HG02588 (cell line): ENCODE results near the gene CCBE1.

Experiments used
- ATAC-seq: cut with Tn5 transposase; IDR thresholded peaks from one replicate; pipeline ENCODE4 v1.9.1; 2021; ENCODE audit warnings: mild to moderate bottlenecking, moderate library complexity; ENCODE audit not compliant: unreplicated experiment

The CCBE1 gene

DNA sequence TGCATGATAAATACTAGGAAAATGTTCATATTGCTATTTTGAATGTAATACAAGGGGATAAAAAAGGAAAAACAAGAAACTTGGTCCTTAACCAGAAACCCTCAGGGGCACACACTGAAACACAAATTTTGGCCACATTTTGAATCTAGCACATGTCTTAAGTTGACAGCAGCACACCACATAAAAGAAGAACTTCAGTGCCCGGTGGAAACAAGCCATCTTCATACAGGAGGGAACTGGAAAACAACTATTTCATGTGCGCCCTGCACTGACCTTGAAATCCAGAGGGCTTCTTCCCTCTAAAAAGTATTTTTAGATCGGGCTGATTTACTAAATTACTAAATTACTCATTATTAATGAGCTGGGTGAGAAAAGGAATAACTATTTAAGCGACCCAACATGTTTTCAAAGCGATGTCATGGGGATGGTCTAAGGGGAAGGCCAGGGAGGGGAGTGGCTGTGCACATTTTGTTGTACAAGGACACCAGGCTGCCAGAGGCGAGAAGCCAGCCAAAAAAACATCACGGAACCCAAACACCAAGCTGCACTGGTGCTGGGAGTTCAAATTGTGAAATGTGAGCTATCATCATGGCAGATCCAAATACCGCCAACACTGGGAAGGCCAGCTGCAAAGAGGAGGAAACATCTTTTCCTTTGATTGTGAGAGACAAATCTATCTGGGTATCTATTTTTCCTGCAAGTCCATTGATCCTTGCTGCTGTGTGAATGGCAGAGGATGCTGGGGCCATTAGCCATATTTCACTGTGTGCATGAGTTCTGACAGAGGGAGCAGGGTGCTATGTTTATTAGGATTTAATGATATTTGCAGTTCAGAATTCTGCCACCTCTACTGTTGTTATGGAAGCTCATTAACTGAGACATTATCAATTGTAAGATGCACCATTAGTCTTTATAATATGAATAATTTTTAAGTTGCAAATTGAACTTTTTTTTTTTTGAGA lies 187.5 kb downstream of the CCBE1 start:
- ATAC-seq: no peak

DNA sequence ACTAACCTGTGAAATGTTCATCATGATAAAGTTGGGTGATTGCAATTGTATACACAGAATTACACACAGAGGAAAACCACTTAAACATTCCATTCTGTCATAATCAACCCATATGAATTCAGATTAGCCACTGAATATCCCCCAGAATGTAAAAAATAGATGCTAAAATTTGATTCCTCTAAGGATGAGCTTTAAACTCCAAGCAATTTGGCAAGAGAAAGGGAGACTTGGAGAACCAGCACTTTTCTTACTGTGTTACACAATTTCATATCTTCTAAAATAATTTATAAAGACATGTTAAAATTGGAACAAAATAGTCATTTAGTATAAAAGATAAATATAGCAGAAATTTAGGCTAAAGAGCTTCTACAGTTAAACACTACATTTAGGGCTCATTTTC lies 191.9 kb downstream of the CCBE1 start:
- ATAC-seq: no peak

DNA sequence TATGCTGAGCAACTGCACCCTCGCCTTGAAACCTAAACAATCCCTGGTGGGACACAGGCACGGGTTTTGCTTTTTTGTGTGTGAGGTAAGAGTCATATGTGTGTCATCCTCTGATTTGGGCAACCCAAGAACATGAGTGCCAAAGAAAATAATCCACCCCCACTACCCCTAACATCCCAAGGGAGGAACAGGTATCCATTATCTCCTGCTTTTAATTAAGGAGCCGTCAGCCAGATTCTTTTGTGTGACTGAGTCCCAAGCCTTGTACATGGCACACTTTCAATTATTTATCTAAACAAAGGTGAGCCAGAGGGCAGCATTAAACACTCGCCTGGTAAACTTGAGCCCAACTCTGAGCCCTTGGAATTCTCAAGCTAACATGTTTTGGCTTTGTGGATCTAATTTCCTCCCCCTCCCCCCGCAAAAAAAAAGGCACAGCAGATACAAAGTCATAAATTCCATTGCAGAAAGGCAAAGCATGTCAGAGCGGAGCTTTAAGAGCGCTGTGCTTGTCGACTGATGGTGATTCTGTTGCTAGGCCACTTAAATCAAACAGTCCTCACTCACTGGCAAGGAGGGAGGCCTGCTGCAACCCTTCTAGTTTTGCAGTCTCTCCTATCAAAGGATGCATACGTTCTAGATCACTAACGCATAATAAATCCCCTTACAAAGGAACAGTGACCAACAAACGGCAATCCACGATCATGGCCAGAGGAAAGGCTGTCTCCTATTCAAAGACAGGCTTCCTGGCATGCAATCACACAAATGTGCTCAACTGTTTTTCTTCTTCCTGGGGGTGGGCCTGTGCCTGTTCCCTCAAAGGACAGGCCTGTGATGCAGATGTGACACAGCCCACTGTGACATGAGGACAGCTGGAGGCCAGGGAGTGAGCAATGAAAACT lies 194.7 kb downstream of the CCBE1 start:
- no peak for ATAC-seq

GRCh38 chr18:59501920-59502273 lies 195.3 kb downstream of the CCBE1 start:
- no peak for ATAC-seq

DNA sequence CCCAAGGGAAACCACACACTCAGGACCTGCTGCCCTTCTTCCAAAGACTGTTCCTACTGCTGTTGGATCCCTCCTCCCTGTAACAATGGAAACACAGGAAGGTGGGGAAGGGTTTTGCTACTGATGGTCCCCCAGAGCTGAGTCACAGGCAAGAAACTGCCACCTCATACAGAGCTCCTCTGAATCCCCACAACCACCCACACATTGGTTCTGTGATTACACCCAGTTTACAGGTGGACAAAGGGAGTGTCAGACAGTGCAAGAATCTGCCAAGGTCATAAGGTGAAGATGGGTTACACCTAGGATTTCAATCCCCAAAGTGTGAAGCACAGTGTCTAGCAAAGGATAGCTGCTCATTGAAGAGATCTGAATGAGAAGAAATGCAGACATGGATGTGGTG lies 196.5 kb downstream of the CCBE1 start:
- ATAC-seq: no peak

GRCh38 chr18:59498506-59499086 lies 198.6 kb downstream of the CCBE1 start:
- no peak for ATAC-seq

DNA sequence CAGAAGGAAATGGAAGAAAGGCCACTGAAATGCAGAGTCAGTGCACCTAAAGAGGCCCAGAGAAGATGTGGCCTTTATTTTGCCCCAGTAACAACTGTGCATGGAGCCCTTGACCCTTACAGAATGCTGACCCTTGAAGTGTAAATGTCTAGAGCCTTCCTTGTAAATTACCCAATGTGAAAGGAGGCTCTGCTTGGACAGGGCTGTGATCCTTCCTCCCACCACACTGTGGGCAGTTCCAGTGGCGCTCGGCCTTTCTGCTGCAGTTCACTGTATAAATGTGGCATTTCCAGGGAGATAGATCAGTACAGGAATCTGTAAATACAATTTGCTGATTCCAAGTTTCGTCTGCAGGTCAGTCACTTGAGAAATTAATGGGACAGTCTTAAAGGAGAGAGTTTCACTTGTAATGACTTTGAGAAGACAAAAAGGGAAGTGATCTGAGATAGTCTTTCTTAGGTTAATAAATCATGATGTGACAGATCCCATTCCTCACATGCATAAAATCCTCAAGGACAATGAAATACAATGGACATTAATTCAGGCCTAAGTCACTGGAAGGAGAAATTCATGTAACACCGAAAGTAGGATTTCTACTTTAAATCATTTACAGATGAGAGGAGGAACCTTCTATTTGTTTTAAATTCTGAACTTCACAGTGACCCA lies 204.3 kb downstream of the CCBE1 start:
- ATAC-seq: no peak

DNA sequence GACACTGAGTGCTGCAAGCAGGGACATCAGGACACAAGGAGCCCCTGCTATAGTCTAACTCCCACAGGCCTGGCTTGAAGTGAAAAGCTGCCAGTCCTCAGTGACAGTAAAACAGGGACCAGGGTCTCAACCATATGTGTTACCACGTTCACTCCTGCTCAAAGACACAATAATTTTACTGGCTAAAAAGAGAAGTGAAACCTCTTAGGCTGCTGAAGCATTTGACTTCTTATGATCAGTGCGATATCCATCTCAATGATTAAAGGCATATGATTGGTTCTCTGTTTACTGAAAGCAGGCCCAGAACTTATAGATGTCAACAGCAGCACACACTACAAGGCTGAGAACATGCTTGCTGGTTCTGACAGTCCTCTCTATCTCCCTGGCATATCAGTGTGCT lies 208.3 kb downstream of the CCBE1 start:
- ATAC-seq: no peak

GRCh38 chr18:59485382-59485781 lies 211.8 kb downstream of the CCBE1 start:
- ATAC-seq: no peak

GRCh38 chr18:59484561-59485328 lies 212.5 kb downstream of the CCBE1 start:
- no peak for ATAC-seq

GRCh38 chr18:59484131-59484530 lies 213.1 kb downstream of the CCBE1 start:
- ATAC-seq: no peak

DNA sequence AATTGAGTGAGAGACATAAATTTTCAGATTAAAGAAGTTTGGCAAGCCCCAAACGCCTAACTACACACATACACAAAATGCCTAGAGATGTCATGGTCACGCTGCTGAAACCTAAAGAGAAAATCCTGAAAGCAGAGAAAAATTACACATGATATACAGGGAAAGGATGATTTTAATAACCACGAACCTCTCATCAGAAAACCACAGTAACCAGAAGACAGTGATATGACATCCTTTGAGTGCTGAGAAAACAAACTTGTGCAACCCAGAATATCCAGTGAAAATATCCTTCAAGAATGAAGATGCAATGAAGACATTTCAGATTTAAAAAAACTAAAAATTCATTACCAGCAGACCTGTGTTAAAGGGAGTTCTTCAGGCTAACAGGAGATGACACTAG lies 215.8 kb downstream of the CCBE1 start:
- ATAC-seq: no peak

GRCh38 chr18:59479776-59480175 lies 217.4 kb downstream of the CCBE1 start:
- no peak for ATAC-seq

GRCh38 chr18:59478591-59478990 lies 218.6 kb downstream of the CCBE1 start:
- ATAC-seq: no peak

GRCh38 chr18:59477849-59478248 lies 219.4 kb downstream of the CCBE1 start:
- no peak for ATAC-seq

DNA sequence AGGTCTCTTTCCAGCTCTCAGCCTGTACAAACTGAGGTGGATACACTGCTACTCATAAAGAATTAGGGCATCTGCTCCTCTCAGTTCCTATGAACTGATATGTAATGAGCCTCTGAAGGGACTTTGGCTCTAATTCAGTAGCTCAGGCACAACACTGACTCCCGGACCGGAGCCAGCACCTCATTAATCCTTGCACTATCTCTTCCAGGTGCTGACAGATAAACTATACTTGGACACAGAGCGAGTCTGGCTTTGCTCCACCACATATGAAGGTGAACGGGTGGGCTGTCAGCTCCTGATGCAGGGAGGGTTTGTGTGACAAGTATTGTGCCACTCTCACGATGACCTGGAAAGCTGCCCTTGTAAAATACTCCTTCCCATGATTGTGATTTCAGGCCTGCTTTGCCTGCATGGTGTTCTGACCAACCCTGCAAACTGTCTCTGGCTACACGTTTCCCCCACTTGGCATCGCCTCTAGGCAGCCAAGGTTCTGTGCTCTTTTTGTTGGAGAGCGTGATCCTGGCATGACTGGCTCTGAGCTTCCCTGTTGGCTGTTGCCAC lies 226.6 kb downstream of the CCBE1 start:
- ATAC-seq: no peak

- ATAC-seq: no peak
These were observed 227.6 kb downstream of the CCBE1 start for GRCh38 chr18:59469463-59470180.

- no peak for ATAC-seq
These were observed 228.4 kb downstream of the CCBE1 start for GRCh38 chr18:59468821-59469220.

DNA sequence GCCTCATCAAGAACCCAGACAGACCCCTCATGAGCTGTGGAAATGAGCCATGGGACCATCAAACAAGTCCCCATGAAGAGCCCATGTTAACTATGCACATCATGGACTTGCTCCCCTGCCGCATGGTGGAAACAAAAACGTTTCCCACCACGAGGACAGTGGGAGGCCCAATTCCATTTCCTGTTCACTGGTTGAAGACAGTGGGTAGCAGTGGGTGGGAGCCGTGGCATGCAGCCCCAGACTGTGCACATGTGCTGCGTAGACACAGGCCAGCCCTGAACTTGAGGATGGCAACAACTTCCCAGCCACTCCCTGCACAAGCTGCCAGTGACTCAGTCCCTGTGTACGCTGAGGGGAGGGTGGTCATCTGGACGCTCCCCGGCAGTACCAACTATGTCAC lies 229.7 kb downstream of the CCBE1 start:
- ATAC-seq: no peak
